OCI-LY3 (cell line): ENCODE data around the gene LYST.

Source experiments
- H2AFZ ChIP-seq: fragments of 200-600, 300-600 bp; shearing (Covaris generic); 2 replicates; pipeline ENCODE4 v1.6.0; 2014; ENCODE audit warnings: antibody characterized with exemption, low read depth, low read length
- H3K27ac ChIP-seq: fragments of 200-600, 300-600 bp; sonication (generic); 2 replicates; pipeline ENCODE4 v1.5.1; 2014; ENCODE audit warnings: mild to moderate bottlenecking, low read length, moderate library complexity, mixed read lengths
- H3K27me3 ChIP-seq: fragments of 200-600, 300-600 bp; sonication (generic); 2 replicates; pipeline ENCODE4 v1.6.1; 2014; ENCODE audit warnings: low read depth, low read length, mixed read lengths
- H3K36me3 ChIP-seq: fragments of 200-600, 300-600 bp; sonication (generic); replicated peaks from 2 replicates; pipeline ENCODE3; 2014; ENCODE audit warnings: low read depth, low read length, mixed read lengths
- H3K4me1 ChIP-seq: fragments of 300-600, 200-600 bp; sonication (generic); 2 replicates; pipeline ENCODE4 v1.6.1; 2014; ENCODE audit warnings: low read length, mixed read lengths
- H3K4me2 ChIP-seq: fragments of 200-600, 300-600 bp; sonication (generic); 2 replicates; pipeline ENCODE4 v1.6.1; 2014; ENCODE audit warnings: low read length, mixed read lengths
- H3K4me3 ChIP-seq: fragments of 300-600, 200-600 bp; sonication (generic); 2 replicates; pipeline ENCODE4 v1.5.1; 2014; ENCODE audit warnings: antibody characterized with exemption, mild to moderate bottlenecking, low read length, moderate library complexity
- H3K79me2 ChIP-seq: fragments of 300-600, 200-600 bp; shearing (Covaris generic); 2 replicates; pipeline ENCODE4 v1.6.1; 2014; ENCODE audit warnings: mild to moderate bottlenecking, low read length, mixed read lengths
- H3K9ac ChIP-seq: fragments of 300-600, 200-600 bp; shearing (Covaris generic); 2 replicates; pipeline ENCODE4 v1.6.0; 2014; ENCODE audit warnings: mild to moderate bottlenecking, low read length, moderate library complexity
- H3K9me3 ChIP-seq: fragments of 200-600, 300-600 bp; shearing (Covaris generic); 2 replicates; pipeline ENCODE4 v1.6.1; 2014; ENCODE audit warnings: low read length, mixed read lengths; ENCODE audit not compliant: insufficient read depth
- H4K20me1 ChIP-seq: fragments of 200-600, 300-600 bp; sonication (generic); 2 replicates; pipeline ENCODE4 v1.6.1; 2016; ENCODE audit warnings: low read length, mixed read lengths; ENCODE audit not compliant: insufficient read depth
- EZH2phosphoT487 ChIP-seq: fragments of 200-600 bp; shearing (Covaris generic); IDR thresholded peaks from 2 replicates; pipeline ENCODE4 v1.6.1; 2018; ENCODE audit warnings: antibody characterized with exemption, mixed run types, low read depth
- TF ChIP-seq, protein P1 (sequence below): fragments of 200-600, 300-600 bp; sonication (generic); IDR thresholded peaks from 2 replicates; pipeline ENCODE4 v1.5.1; 2014; ENCODE audit warnings: antibody characterized with exemption, low read length, low read depth

LYST gene

DNA sequence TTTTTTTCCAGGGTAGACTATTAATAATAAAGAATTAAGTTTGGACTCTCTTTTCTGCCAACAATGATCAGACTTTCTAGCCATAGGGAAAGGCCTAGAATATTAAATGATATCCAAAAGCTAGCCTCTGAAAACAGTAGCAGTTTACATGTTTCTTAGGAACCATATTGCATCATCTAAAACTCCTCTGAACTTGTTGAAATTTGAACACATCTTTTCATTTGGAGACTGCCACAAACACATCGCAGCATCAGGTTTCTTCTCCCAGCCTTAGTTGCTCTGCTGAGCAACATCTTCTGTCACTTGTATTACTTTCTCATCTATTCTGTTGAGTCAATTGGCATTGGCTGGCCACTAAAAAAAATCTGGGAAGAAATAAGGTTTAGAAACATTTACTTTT, 153.9 kb downstream of the LYST start:
- no peaks in the 10 kb centered on the region for H4K20me1 ChIP-seq
- no peak overlapping the region for H3K4me2 ChIP-seq
- H3K4me1 ChIP-seq = no peaks in the 10 kb centered on the region
- TF ChIP-seq, protein P1, sequence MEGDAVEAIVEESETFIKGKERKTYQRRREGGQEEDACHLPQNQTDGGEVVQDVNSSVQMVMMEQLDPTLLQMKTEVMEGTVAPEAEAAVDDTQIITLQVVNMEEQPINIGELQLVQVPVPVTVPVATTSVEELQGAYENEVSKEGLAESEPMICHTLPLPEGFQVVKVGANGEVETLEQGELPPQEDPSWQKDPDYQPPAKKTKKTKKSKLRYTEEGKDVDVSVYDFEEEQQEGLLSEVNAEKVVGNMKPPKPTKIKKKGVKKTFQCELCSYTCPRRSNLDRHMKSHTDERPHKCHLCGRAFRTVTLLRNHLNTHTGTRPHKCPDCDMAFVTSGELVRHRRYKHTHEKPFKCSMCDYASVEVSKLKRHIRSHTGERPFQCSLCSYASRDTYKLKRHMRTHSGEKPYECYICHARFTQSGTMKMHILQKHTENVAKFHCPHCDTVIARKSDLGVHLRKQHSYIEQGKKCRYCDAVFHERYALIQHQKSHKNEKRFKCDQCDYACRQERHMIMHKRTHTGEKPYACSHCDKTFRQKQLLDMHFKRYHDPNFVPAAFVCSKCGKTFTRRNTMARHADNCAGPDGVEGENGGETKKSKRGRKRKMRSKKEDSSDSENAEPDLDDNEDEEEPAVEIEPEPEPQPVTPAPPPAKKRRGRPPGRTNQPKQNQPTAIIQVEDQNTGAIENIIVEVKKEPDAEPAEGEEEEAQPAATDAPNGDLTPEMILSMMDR = no peak
- no peak for TF ChIP-seq EZH2phosphoT487
- no peak overlapping the region for H2AFZ ChIP-seq
- no peak overlapping the region for H3K4me3 ChIP-seq
- no peaks in the 10 kb centered on the region for H3K27me3 ChIP-seq
- no peaks in the 10 kb centered on the region for H3K79me2 ChIP-seq
- H3K9ac ChIP-seq = no peak overlapping the region
- no peaks in the 10 kb centered on the region for H3K36me3 ChIP-seq
- H3K9me3 ChIP-seq = no peaks in the 10 kb centered on the region
- no peak overlapping the region for H3K27ac ChIP-seq

GRCh38 chr1:235710687-235711086, 156.0 kb downstream of the LYST start:
- H2AFZ ChIP-seq = no peak overlapping the region

DNA sequence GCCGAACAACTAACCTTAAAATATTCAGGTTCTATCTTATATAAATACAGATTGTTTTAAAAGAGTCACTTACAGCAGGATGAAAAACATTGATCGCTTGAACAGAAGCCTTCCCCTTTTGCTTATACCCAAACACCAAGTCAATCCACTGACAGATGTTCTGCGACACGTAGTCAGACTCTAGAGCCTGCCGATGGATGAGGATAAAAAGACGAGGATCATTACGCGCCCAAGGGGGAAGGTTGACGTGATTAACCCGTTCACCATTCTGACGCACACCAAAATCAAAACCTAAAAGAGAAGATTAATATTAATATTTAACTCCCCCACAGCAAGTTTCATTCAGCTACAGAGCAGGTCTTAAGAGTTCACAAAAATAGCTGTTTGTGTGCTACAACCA, 157.7 kb downstream of the LYST start:
- no peak overlapping the region for H3K4me2 ChIP-seq
- TF ChIP-seq, protein P1 = no peak
- TF ChIP-seq EZH2phosphoT487 = no peak
- no peaks in the 10 kb centered on the region for H3K36me3 ChIP-seq
- H3K79me2 ChIP-seq = no peaks in the 10 kb centered on the region
- H3K9me3 ChIP-seq = no peaks in the 10 kb centered on the region
- H3K27ac ChIP-seq = no peak overlapping the region
- no peaks in the 10 kb centered on the region for H4K20me1 ChIP-seq
- no peak overlapping the region for H3K9ac ChIP-seq
- H2AFZ ChIP-seq = no peak overlapping the region
- no peaks in the 10 kb centered on the region for H3K27me3 ChIP-seq
- H3K4me3 ChIP-seq = no peak overlapping the region
- H3K4me1 ChIP-seq = no peaks in the 10 kb centered on the region

More at GRCh38 chr1:235710687-235711086, 156.0 kb downstream of the LYST start:
- Histone ChIP-seq H3K79me2 (no peaks in the 10 kb centered on the region), H3K27ac (no peak overlapping the region), H3K9ac (no peak overlapping the region), H3K4me1 (no peaks in the 10 kb centered on the region), H3K4me2 (no peak overlapping the region), H3K9me3 (no peaks in the 10 kb centered on the region), H4K20me1 (no peaks in the 10 kb centered on the region), H3K27me3 (no peaks in the 10 kb centered on the region), H3K4me3 (no peak overlapping the region), H3K36me3 (no peaks in the 10 kb centered on the region)
- TF ChIP-seq, protein P1 = no peak
- TF ChIP-seq EZH2phosphoT487 = no peak

DNA sequence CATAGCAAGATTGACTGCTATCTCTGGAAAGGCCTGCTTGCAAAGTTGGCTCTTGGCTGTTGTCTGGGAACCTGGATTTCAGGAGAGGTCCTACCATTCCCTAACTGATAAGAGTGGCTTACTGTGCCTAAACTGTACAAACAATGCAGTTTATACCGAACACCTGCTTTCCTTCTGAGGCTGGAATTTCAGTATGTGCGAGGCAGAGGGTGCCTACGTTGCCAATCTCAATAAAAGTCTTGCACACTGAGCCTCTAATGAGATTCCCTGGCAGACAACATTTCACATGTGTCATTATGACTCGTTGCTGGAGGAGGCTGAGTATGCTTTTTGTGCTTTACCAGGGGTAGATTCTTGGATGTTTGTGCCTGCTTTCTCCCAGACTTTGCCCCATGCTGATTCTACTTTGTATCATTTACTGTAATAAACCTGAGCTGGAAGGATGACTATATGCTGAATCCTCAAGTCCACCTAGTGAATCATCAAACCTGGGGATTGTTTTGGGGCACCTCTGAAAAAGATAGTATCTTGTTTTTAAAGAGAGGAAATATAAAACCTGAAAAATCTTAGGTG, 158.2 kb downstream of the LYST start:
- H3K36me3 ChIP-seq = no peaks in the 10 kb centered on the region
- H3K4me1 ChIP-seq = no peaks in the 10 kb centered on the region
- H3K9me3 ChIP-seq = no peaks in the 10 kb centered on the region
- no peak overlapping the region for H3K9ac ChIP-seq
- no peaks in the 10 kb centered on the region for H4K20me1 ChIP-seq
- no peaks in the 10 kb centered on the region for H3K27me3 ChIP-seq
- no peaks in the 10 kb centered on the region for H3K79me2 ChIP-seq
- H3K4me3 ChIP-seq = no peak overlapping the region
- H2AFZ ChIP-seq = no peak overlapping the region
- H3K27ac ChIP-seq = no peak overlapping the region
- H3K4me2 ChIP-seq = no peak overlapping the region
- TF ChIP-seq, protein P1 = no peak
- no peak for TF ChIP-seq EZH2phosphoT487
